CD4-positive, alpha-beta T cell treated with Interleukin-4 for 4 hours (primary cell): ENCODE data around the gene PMP22.
"Not testable (repeated sequence)": the region's sequence is repeated elsewhere in the genome, so short reads cannot be mapped to it uniquely, and the experiment has no call there.

ENCODE experiments used
- DNase-seq: peaks from one replicate; pipeline ENCODE4 v3.0.0-alpha.2; 2020

The PMP22 gene

DNA sequence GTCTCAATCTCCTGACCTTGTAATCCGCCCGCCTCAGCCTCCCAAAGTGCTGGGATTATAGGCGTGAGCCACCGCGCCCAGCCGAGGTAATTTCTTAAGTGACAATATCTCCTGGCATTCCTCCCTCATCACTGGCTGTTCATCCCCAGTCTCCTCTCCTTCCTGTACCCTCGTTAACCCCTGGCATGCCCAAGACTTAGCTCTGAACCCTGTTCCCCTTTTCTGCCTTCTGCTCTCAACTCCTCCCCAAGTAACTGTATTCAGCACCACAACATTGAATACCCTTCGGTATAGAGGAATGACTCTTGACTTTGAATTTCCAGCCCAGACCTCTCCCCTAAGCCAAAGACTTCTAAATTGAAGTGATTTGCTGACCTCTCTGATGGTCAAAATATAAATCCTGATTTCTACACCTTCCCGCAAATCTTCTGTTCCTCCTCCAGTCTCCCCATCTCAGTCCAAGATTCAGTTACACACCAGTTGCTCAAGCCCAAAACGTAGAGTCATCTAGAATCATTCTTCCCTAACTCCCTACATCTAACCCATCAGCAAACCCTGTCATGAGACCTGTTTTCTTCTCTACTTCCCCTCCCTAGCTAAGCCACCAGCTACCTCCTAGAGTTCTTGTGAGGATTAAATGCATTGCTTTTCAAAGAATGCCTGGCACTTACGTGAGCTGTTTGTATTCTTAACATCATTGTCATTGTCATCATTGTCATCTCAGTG lies 14.8 kb downstream of the PMP22 start:
- DNase-seq = no peak

DNA sequence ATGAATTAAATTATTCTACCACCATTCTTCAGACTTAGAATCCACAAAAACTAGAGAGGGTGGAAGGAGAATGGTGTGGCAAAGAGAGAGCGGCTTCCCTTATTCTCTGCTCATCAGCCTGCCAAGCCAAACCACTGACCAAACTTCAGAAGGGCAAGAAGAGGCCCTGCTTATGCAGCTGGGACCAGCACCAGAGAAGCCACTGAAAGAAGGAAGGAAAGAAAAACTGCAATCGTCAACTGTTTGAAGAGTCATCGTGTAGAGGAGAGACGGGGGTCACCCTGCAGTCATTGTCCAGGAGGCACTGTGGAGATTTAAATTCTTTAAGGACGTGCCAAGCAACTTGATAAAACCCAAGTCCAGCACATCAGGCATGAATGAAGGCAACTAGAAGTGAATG lies 15.6 kb downstream of the PMP22 start:
- DNase-seq = no peak

DNA sequence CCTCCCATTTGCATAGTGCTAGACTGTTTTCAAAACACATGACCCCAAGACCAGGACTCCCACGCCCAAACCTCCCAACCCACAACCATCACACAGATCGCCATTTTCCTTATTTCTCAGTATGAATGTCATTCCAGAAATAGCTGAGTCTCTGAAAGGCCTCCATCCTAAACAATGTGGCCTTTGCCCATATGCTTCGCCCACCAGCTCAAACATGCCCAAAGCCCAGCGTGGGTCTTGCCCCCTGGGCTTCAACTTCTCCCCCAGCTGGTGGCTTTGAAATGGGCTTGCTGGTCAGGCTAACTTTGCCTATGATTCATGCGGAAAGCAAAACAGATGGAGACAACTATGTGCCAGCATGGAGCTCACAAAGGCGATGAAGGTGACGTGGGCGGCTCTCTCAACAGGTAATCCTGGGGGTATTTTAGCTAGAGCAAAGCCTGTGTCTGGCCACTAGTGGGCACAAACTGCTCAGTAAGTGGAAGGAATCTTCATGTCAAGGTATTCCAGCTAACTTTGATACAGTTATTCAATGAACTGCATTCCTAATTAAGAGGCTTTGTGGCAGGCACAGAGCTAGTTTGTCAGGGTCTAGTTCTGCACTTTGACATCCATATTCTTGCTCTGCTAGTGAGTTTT lies 17.1 kb downstream of the PMP22 start:
- no peak for DNase-seq

DNA sequence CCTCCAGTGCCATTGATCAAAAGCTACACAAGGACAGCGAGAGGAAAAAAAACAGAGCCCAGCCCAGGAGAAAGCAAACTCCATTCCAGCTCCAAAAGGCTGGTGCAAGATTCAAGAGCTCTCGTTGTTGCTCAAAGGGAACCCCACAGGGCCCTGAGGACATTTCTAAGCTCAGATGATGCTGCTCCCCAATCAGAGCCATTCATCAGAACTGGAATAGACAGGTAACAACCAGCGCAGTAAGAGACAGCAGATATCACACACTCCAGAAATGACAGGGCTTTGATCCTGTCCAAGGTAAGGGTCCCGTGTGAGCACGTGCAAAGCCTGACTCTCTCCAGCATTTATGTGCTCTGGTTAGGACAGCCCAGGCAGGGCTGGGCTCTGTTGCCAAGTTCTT lies 20.1 kb downstream of the PMP22 start:
- no peak for DNase-seq

DNA sequence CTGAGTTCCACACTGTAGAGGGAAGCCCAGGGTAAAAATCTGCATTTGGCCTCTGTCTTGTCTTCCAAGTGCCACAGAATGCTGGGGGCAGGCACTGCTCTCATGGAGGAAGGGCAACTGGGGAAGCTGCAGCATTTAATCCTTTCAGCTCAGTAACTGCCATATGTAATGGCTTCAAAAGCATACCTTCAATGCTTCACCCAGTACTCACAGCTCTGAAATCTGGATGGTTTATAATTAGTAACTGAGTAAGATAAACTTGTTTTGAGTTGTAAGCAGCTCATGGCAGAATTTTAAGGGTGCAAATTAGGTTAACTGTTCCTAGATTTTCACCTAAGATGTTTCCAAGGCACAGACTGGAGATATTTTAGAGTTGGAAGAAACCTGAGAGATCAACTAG lies 24.5 kb downstream of the PMP22 start:
- DNase-seq = no peak

DNA sequence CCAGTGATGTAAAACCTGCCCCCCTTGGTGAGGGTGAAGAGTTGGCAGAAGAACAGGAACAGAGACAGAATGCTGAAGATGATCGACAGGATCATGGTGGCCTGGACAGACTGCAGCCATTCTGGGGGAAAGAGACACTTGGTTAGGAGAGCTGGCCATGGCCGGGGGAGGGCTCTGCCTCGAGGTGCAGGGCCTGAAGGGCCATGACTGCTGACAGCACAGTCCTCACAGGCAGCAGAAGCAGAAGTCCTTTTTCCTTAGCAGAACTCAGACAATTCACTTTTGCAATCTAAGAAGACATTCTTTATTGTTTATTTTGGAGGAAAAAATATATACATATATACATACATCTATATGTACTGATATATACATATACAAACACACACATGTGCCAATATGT lies 25.6 kb downstream of the PMP22 start:
- no peak for DNase-seq

DNA sequence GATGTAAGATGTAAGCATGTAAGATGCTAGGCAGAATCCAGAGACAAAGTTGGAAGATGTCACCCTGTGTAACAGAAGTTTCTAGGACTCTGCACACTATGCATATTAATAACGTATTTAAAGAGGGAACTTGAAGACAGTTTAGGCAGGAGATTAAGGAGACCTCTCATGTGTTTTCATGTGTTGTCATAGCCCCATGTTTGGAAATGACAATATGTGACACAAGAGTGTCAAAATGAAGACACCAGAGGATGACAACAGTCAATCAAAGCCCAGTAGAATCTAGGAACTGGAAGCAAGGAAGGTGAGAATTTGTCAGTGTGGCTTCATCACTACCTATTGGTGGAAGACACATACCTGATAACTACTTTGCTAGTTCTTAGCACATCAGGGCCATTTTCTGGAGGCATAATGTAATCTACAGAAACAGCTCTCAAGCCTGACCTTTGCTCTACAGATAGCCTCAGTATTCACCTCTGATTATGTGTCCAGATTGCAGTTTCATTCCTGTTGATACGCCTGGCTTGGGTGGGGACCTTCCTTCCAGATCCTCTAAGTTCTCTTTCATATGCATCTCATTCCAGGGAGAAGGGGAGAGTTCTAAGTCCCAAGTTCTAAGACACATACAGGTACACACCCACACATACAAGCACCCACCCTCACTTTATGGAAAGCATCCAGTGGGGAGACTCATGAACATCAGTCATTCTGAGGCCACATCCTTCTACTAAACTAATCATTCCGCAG lies 26.3 kb downstream of the PMP22 start:
- DNase-seq = no peak

DNA sequence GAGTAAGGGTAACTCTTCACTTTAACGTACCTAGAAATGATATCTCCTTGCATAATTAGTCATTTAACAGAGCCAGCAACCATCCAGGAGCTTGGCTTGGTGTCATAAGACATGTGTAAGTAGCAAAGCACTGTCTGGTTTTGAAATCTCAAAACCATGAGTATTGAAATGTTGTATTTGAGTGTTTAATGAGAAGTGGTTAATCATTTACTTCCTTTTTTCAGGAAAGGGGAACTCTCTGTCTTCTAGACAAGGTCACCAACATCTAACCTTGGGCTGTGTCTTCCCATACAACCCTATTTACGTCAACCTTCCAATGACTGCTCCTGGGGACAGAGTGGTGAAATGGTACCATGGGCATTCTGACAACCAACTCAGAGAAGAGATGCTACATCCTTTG lies 27.1 kb downstream of the PMP22 start:
- DNase-seq = no peak

DNA sequence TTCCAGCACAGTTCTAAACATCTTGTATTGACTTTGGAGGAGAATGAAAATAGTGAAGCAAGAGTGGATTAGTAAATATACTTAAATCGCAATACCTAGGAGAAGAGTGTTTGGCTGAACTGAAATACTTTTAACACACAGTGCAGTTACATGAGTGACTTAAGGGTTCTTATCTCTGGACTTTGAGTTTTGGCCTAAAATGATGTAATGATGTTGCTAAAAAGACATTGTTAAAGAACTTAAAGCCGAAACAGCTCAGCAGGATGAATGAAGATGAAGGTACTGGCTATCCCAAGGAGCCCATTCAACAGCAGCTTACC lies 28.1 kb downstream of the PMP22 start:
- no peak for DNase-seq

DNA sequence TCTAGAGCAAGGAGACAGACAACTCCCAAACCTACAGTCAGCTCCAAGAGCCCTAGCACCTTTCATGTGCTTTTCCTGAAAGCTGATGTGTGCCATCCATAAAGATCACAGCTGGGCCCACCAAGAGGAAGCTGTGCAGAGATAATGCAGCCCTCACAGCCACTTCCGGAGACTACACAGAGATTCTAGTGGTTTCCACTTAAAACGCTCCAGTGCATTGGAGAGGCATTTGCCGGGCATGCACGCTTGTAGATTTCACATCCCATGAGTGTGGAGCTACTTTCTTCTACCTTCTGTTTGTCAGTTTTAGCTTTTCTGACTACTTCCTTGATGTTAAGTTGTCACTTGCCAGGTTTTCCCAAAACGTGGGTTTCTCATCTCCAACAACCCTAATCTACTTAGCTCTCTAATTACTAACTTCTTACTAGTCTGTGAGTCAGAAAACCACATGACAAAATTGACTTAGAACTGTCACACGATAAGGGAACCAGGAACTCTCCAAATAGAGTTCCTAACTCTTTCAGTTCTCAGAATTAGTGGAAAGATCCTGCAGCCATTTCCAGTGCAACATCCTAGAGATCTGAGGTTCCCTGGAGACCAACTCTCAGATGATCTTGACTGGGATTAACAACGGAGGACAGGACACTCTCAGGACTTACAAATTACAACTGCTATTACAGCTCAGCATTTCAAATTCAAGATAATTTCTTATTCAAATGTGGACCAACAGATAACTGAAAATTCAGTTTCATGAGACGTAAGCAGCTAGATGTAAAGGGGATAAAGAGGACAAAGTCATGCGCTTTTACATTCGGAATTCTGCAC lies 28.6 kb downstream of the PMP22 start:
- DNase-seq = no peak

DNA sequence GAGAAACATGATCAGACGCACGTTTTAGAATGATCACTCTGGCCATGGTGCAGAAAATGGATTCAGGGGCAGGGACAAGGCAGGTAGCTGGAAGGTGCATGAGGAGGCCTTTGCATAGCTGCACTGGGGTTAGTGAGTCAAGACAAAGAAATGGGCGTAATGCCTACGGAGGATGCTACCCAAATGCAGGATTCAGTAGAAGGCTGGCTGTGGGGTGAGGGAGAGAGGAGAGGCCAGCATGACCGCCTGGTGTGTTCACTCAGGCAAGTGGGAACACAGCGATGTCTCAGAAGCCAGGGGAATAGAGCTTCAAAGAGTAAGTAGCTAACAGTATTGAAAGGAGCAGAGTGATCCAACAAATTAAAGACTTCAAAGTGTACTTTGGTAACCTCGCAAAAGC lies 31.2 kb downstream of the PMP22 start:
- no peak for DNase-seq

DNA sequence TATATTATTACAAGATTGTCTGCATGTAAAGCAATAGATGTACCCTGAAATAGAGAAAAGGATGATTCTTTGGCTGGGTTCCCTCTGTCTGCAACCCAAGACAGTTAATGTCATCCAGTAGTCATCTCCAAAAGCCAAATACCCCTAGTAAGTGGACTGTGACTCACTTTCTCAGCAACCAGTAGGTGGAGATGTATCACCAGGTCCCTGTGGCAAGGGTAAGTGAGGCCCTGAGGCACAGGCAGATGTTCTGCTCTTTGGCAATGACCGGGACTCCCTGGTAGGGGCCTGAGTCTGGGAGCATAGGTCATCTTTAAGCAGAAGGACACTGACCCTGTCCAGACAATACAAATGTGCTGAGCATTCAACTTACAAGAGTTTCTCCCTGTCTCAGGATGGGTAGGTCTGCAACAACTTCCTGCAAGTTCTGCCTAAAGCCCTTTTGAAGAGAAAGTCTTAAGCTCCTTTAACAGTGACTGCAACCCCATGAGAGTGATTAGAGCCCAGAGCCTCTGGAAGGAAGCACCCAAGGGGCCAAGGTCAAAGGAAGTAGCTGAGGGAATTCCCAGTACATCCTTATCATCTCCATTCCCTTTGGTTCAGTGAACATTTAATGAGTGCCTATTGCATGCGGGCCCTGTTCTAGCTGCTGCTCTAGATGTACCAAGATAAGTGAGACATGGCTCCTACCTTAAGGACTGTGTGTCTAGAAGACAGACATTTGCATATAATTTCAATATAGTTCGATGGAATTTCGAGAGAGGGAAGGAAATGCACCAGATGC lies 31.9 kb downstream of the PMP22 start:
- no peak for DNase-seq

DNA sequence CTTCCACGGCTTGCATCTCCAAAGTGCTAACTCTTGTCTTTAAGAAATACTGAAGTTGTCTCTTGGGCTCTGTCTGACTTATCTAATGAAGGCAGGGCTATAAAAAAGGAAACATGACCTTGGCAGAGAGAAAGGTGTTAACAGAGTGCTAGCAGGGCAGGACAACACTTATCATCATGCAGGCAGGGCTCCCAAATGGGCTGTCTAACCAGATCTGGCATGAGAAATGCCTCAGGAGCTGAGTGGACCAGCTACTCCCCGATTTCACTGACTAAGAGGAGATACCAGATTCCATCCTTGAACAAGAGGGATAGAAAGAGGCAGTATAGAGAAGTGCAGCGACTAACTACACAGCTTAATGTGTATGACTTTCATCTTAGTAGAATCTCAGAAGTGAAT lies 32.6 kb downstream of the PMP22 start:
- no peak for DNase-seq

DNA sequence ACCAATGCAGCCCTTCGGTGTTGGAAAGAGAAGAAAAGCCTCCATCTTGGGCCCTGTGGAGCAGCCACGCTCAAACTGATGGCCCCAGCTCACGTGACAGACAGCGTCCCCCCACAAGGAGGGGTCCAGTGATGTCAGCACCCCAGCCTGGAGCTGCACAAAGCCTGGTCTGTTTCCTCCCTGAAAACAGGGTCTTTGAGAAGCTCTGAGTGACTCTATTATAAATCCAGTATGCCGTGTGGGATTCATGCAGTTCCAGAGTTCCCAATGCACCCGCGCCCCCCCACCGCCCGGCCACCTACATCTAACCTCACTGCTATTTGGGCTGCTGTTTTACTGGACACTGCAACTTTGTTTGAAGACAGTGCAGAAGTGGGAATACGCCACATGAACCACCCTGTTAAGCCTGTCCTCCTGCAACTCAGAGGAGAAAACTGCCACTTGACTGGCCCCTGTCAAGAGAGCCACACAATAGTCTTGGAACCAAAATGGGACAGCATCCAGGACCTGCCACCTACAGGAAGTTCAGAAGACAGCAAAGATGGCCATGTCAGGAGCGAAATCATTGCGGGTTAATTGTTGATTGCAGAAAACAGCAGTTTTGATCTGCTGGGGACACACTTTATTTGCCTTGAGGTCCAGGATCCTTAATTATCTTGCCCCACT lies 33.1 kb downstream of the PMP22 start:
- DNase-seq = no peak

DNA sequence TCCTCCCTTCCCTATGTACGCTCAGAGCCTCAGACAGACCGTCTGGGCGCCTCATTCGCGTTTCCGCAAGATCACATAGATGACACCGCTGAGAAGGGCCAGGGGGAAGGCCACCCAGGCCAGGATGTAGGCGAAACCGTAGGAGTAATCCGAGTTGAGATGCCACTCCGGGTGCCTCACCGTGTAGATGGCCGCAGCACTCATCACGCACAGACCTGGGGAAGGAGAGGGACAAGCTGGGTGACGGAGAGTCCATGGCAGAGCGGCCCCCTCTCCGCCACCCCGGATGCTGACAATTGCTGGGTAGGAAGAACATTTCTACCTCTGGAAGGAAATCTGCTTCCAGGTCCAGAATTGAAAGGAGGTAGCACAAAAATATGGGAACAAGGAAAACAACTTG lies 34.3 kb downstream of the PMP22 start:
- no peak for DNase-seq

DNA sequence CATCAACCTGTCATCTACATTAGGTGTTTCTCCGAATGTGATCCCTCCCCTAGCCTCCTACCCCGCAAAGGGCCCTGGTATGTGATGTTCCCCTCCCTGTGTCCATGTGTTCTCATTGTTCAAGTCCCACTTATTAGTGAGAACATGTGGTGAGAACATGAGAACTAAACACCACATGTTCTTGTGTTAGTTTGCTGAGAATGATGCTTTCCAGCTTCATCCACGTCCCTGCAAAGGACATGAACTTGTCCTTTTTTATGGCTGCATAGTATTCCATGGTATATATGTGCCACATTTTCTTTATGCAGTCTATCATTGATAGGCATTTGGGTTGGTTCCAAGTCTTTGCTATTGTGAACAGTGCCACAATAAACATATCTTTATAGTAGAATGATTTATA lies 43.3 kb downstream of the PMP22 start:
- DNase-seq = not testable (repeated sequence)

DNA sequence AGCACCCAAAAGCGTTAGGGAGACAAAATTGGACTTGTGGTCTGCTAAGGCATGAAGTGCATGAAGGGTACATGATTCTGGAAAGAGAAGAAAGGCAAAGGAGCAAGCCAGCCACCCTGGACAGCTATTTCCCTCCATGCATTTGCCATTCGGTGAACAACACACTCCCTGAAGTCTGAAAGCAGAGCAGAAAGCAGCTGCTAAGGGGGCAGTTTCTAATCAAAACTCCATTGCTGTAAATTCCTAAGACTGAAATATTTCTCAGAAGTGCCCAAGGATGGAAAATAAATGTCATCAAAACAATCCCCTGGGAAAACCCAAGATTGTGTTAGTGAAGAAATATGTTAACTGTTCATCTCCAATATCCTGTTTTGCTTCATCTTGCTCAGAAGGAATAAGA lies 44.3 kb downstream of the PMP22 start:
- DNase-seq = no peak

DNA sequence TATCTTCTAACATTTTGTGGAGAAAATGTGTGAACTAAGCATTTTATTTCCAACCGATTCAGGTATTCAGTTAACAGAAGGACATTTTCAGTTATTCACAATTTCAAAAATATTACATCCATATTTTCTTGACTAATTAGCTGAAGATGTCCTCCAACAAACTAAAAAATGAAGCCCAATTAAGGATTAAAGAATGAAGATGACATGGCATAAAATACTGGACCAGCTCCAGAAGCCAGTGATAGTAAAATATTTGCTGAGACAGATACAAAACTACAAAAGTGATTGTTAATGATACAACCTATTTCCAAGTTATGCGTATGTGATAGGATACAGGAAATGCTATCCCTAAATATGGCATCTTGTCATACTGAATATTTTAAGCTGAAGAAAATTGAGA lies 48.6 kb downstream of the PMP22 start:
- DNase-seq = no peak

DNA sequence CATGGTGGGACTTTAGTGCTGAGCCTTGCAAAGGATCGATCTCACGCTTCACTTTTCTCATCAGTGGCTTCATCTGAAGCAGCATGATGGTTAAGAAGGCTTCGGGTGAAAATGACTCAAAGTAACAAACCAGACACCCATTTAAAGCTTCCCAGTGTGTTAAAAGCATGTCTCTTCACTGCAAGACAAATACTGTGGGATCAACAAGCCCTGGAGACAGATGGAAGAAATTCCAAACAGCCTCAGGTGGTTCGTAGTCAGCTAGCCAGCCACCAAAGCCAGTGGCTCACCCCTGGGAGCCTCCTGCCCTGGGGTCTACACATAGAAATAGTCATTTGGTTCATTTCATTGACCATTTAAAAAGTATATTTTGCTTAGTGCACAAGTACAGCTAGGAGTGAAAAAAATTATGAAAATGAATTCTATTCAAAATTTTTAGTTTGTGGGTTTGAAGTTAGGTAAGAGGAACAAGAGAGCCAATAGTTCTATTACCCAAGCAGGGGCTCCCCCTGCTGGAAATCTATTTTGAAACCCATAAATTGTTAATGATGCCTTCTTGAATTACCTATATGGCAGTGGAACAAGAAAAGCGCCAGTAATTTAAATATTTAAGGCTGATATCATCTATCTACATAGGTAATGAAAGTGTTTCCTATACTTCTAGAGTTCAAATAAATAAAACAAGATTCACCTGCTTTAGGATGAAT lies 51.6 kb downstream of the PMP22 start:
- peak; percentile 3 for DNase-seq

DNA sequence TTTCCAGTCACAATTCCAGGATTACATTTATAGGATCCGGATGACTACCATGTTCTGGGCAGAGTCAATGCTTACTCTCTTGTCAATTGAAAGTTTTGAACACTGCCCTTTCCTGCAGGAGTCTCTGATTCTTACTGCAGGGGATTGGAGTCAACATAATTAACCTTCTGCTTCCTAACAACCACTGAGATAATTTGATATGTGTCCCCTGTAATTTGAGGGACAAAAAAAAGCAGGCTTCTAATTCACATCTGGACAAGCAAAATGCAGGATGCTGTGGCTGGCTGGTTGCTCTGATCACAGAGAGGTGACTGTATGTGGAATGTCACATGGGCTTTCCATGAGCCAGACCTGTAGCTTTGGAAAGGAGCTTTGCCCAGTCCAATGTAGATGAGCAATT lies 54.9 kb downstream of the PMP22 start:
- no peak for DNase-seq

DNA sequence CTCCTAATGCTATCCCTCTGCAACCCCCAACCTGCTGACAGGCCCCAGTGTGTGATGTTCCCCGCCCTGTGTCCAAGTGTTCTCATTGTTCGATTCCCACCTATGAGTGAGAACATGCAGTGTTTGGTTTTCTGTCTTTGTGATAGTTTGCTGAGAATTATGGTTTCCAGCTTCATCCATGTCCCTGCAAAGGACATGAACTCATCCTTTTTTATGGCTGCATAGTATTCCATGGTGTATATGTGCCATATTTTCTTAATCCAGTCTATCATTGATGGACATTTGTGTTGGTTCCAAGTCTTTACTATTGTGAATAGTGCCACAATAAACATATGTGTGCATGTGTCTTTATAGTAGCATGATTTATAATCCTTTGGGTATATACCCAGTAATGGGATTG lies 62.1 kb downstream of the PMP22 start:
- DNase-seq = not testable (repeated sequence)
